ENCODE results near the gene IRF2BP1. TPM values are rescaled to one million over a fixed set of nuclear protein-coding genes. Genes with fewer than 3 reads are reported as not detected.

IRF2BP1 gene
- total RNA-seq, 3 donors from 2014 or later (not counting 1 experiment from before 2014, with no cell fraction given), result 16.1 to 20.3 (median 19.6) TPM

GRCh38 chr19:45882652-45883585 lies 3.0 kb downstream of the IRF2BP1 start:
- H3K9me3 Mint-ChIP-seq, result no peaks in the 10 kb centered on the region
- peaks cover 17 to 38% of the 10 kb centered on the region in 2 donors for H3K4me1 Mint-ChIP-seq
- DNase-seq (peak; percentile 87 to 93), ATAC-seq (peak; percentile 52 to 65 (median 53))
- WGBS (ENCODE audit: insufficient coverage), result 36% methylated on average over 46 of the region's 47 CpGs
- Histone ChIP-seq H3K4me3 (ENCODE audit: low read length) (no peak overlapping the region), H3K27me3 (ENCODE audit: control insufficient read depth, insufficient read depth, low read length) (no peaks in the 10 kb centered on the region), H3K9me3 (ENCODE audit: control insufficient read depth, insufficient read depth, low read length) (no peaks in the 10 kb centered on the region), H3K36me3 (ENCODE audit: control insufficient read depth, insufficient read depth, low read length) (no peaks in the 10 kb centered on the region), H3K27ac (ENCODE audit: low read length) (no peak overlapping the region), H3K4me1 (ENCODE audit: control insufficient read depth, insufficient read depth, low read length) (peaks cover 37% of the 10 kb centered on the region)
- TF ChIP-seq, protein P1, sequence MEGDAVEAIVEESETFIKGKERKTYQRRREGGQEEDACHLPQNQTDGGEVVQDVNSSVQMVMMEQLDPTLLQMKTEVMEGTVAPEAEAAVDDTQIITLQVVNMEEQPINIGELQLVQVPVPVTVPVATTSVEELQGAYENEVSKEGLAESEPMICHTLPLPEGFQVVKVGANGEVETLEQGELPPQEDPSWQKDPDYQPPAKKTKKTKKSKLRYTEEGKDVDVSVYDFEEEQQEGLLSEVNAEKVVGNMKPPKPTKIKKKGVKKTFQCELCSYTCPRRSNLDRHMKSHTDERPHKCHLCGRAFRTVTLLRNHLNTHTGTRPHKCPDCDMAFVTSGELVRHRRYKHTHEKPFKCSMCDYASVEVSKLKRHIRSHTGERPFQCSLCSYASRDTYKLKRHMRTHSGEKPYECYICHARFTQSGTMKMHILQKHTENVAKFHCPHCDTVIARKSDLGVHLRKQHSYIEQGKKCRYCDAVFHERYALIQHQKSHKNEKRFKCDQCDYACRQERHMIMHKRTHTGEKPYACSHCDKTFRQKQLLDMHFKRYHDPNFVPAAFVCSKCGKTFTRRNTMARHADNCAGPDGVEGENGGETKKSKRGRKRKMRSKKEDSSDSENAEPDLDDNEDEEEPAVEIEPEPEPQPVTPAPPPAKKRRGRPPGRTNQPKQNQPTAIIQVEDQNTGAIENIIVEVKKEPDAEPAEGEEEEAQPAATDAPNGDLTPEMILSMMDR (IDR thresholded peaks at IDR 0.05), result peak; percentile 98
- peak overlapping the region; percentile 79 to 83 for H3K27ac Mint-ChIP-seq
- H3K27me3 Mint-ChIP-seq (ENCODE audit: low read depth in 2 of 2), result peaks cover 0 to 13% of the 10 kb centered on the region in 2 donors
- intact Hi-C loops (cut with micrococcal nuclease), result loop anchor here (1.0 to 2.0 kb wide), 2 partner anchors 66 to 112 kb away; no protein-coding TSS in a partner anchor
- H3K4me3 Mint-ChIP-seq, result peak overlapping the region; percentile 92
- no peaks in the 10 kb centered on the region for H3K36me3 Mint-ChIP-seq

GRCh38 chr19:45881909-45882528 lies 3.9 kb downstream of the IRF2BP1 start:
- 82% methylated on average over 4 of the region's 4 CpGs for WGBS (ENCODE audit: insufficient coverage)
- peaks cover 40% of the 10 kb centered on the region for H3K4me1 ChIP-seq (ENCODE audit: control insufficient read depth, insufficient read depth, low read length)
- Mint-ChIP-seq H3K27me3 (ENCODE audit: low read depth in 2 of 2) (peaks cover 0 to 14% of the 10 kb centered on the region in 2 donors), H3K9me3 (no peaks in the 10 kb centered on the region), H3K4me3 (no peak overlapping the region), H3K4me1 (peaks cover 17 to 39% of the 10 kb centered on the region in 2 donors), H3K36me3 (no peaks in the 10 kb centered on the region), H3K27ac (no peak overlapping the region)
- no peaks in the 10 kb centered on the region for H3K36me3 ChIP-seq (ENCODE audit: control insufficient read depth, insufficient read depth, low read length)
- intact Hi-C loops (cut with micrococcal nuclease), result loop anchor here (2.0 kb wide), 1 partner anchor 111 kb away; no protein-coding TSS in a partner anchor
- DNase-seq, result no peak
- H3K27ac ChIP-seq (ENCODE audit: low read length), result no peak overlapping the region
- no peak for ATAC-seq
- TF ChIP-seq, protein P1 (IDR thresholded peaks at IDR 0.05), result no peak
- no peaks in the 10 kb centered on the region for H3K27me3 ChIP-seq (ENCODE audit: control insufficient read depth, insufficient read depth, low read length)
- no peaks in the 10 kb centered on the region for H3K9me3 ChIP-seq (ENCODE audit: control insufficient read depth, insufficient read depth, low read length)
- H3K4me3 ChIP-seq (ENCODE audit: low read length), result no peak overlapping the region

DNA sequence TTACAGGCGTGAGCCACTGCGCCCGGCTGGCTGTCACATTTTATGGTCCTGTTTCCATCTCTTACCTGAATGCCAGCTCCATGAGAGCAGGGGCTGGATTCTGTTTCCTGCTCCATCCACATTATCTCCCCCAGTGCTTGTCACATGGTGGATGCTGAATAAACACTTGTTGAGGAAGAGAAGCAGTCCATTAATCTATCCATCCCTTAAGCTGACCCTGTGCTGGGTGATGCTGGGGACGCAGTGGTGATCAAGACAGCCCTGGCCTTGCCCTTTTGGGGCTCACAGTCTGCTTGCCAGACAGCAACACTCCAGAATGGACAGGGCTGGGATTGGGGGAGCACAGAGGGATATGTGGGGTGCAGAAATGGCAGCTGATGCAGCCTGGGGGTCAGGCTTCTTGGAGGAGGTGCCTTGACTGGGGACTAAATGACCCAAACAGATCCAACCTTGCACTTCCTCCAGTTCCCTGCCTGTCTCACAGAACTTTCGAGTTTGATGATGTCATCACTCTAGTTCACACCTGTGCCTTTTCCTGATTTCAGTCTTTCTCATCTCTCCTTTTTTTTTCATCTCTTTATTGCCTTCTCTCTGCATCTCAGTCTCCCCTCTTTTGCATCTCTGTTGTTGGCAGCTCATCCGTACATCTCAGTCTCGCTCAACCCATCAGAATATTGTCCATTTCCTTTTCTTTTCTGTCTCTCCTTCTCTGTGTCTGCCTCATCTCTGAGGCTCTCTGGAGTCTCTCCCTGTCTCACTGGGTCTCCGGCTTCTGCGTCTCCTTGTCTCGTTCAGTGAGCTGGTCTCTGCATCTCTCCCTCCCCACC lies 4.6 kb downstream of the IRF2BP1 start:
- H3K36me3 Mint-ChIP-seq, result no peaks in the 10 kb centered on the region
- intact Hi-C loops (cut with micrococcal nuclease), result no loop called here
- no peak overlapping the region for H3K4me3 Mint-ChIP-seq
- peaks cover 40% of the 10 kb centered on the region for H3K4me1 ChIP-seq (ENCODE audit: control insufficient read depth, insufficient read depth, low read length)
- ATAC-seq, result no peak
- H3K4me3 ChIP-seq (ENCODE audit: low read length), result no peak overlapping the region
- H3K9me3 ChIP-seq (ENCODE audit: control insufficient read depth, insufficient read depth, low read length), result no peaks in the 10 kb centered on the region
- TF ChIP-seq, protein P1 (IDR thresholded peaks at IDR 0.05), result no peak
- H3K36me3 ChIP-seq (ENCODE audit: control insufficient read depth, insufficient read depth, low read length), result no peaks in the 10 kb centered on the region
- peaks cover 0 to 16% of the 10 kb centered on the region in 2 donors for H3K27me3 Mint-ChIP-seq (ENCODE audit: low read depth in 2 of 2)
- no peak for DNase-seq
- H3K27ac ChIP-seq (ENCODE audit: low read length), result no peak overlapping the region
- H3K27me3 ChIP-seq (ENCODE audit: control insufficient read depth, insufficient read depth, low read length), result no peaks in the 10 kb centered on the region
- H3K4me1 Mint-ChIP-seq, result peaks cover 10 to 37% of the 10 kb centered on the region in 2 donors
- H3K9me3 Mint-ChIP-seq, result no peaks in the 10 kb centered on the region
- no peak overlapping the region for H3K27ac Mint-ChIP-seq
- 91% methylated on average over 10 of the region's 10 CpGs for WGBS (ENCODE audit: insufficient coverage)

Data from natural killer cell (primary cell).